ENCODE measurements around the gene OLFML2B. TPM values are rescaled to one million over a fixed set of nuclear protein-coding genes. Genes with fewer than 3 reads are reported as not detected.
"Not testable (repeated sequence)": the region's sequence is repeated elsewhere in the genome, so short reads cannot be mapped to it uniquely, and the experiment has no call there.

The OLFML2B gene
- 0.13 and 1.8 TPM in 2 replicates for total RNA-seq (2014; rRNA removed; shearing (Covaris generic))

DNA sequence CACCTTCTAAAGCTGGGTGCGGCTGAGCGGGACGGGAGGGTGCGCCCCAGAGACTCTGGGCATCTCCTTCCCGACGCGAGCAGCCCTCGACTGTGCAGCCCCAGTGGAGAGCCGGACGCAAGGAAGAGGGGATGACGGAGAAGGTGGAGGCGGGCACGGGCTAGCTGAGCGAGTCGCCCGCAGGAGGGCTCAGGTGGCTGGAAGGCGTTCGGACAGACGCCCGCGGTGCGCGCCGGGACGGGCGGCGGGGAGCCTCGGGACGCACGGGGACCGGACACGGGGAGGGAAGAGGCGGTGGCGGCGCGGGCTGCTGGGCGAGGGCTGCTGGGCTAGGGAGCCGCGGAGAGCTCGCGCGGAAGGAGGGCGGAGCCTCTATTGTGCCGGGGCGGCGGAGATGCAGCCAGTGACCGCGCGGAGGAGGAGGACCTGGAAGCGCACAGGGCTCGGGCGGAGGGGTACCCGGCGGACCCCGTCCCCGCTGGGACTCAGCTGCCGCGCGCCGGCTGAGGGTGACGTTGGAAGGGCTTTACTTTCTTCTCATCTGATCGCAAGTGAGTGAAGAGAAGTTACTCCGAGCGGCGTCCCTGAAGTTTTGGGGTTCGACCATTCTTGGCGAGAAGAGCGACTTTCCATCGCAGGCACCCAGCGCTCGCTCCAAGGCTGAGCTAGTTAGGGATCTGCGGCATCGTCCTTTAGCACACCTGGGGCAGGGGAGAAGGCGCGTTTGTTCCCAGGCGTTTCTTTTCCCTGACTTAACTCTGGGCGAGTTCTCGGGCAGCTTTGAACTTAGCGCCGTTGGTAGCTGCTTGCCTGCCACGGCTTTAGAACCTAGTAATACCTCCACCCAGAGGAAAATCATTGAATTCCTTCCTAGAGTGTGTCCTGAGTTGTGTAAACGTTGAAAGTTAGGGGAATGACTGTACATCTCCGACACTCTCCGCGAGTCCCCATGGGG is at the start of gene OLFML2B:
OLFML2B (minus strand) TSS at position 323 of the 955 bp plus-strand sequence. CDS start 439 bp downstream, outside the sequence.
- DNase-seq (ENCODE audit: low read depth in 1 of 2, low spot score in 2 of 2): peak; percentile 72 to 73
- H3K36me3 ChIP-seq: no peaks in the 10 kb centered on the region
- peak within 1 kb of the TSS; percentile 60 for H3K4me3 ChIP-seq
- H3K27me3 ChIP-seq (replicated peaks): no peaks in the 10 kb centered on the region
- H3K9me3 ChIP-seq (replicated peaks): no peaks in the 10 kb centered on the region
- peaks cover 17% of the 10 kb centered on the region for H3K4me1 ChIP-seq (replicated peaks)
- peak within 1 kb of the TSS; percentile 11; the same call in 1 of the 2 replicates for H3K27ac ChIP-seq

DNA sequence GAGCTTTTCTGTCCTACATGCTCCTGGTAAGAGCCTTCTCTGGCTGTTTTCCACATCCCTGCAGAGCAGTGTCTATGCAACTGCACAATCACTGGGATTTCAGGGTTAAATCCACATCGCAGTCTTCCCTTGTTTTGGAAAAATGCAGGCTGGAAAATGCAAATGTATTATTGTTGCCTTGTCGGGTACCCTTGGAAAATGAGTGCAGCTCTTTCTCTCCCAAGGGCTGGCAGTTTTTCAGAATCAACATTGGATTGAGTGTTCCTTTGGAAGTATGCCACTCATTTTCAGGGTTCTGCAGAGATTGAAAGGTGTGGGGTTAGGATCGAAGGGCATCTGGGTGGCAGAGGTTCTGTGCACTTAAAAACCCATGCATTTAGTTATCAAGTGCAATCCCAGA is 49.1 kb upstream of the OLFML2B start:
- Histone ChIP-seq H3K27ac (no peak overlapping the region), H3K4me1 (replicated peaks) (peaks cover 15% of the 10 kb centered on the region), H3K36me3 (0 out of 2 replicates have a peak, but pooled peaks cover 3% of the 10 kb centered on the region), H3K9me3 (replicated peaks) (peaks cover 19% of the 10 kb centered on the region), H3K4me3 (no peak overlapping the region), H3K27me3 (replicated peaks) (peaks cover 50% of the 10 kb centered on the region)
- no peak for DNase-seq (ENCODE audit: low read depth in 1 of 2, low spot score in 2 of 2)

DNA sequence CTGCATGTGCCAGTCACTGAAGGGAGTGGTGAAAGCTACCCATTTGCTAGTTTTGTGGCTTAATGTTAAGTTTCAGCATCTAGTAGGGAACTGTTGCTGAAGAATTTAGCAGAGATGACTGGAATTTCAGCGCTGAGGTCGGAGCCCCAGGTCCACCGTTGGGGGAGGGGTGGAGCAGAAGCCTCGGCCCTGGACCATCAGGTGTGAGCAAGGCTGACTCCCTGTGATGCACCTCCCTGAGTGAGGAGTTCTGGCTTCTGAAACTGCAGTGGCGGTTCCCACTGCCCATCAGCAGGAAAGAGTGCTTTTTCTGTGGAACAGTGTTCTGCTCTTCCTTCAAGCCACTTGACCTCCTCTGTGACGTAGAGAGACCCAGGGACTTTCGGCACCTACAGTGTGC is 47.2 kb upstream of the OLFML2B start:
- Histone ChIP-seq H3K4me1 (replicated peaks) (peaks cover 15% of the 10 kb centered on the region), H3K36me3 (0 out of 2 replicates have a peak, but pooled peaks cover 3% of the 10 kb centered on the region), H3K4me3 (no peak overlapping the region), H3K27ac (no peak overlapping the region), H3K27me3 (replicated peaks) (peaks cover 57% of the 10 kb centered on the region), H3K9me3 (replicated peaks) (peaks cover 19% of the 10 kb centered on the region)
- DNase-seq (ENCODE audit: low read depth in 1 of 2, low spot score in 2 of 2): no peak

DNA sequence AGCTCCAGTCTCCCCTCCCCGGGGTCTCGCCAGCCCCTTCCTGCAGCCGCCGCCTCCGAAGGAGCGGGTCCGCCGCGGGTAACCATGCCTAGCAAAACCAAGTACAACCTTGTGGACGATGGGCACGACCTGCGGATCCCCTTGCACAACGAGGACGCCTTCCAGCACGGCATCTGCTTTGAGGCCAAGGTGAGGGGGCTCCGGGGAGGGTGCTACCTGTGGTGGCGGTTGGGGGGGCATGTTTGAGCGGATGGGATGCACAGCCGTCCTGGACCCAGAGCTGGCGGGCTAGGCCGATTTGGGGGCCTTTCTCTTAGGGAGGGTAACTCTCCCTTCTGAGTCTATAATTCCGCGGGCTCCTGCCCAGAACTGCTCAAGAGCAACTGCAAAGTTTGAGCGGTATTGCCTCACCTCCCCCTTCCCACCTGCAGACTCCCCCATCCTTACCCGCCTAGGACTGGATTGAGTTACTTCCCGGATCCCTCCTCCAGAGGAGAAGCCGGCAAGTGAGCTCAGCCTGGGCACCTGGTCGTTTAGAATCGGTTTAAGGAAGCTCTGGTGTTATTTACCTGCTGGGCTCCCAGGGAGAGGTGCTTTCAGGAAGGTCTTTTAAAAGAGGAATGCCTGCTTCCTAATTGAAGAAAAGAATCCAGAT is 46.6 kb upstream of the OLFML2B start:
- Histone ChIP-seq H3K27ac (no peak overlapping the region), H3K4me3 (peak overlapping the region; percentile 78), H3K27me3 (replicated peaks) (peaks cover 59% of the 10 kb centered on the region), H3K4me1 (replicated peaks) (peaks cover 15% of the 10 kb centered on the region), H3K9me3 (replicated peaks) (peaks cover 18% of the 10 kb centered on the region), H3K36me3 (0 out of 2 replicates have a peak, but pooled peaks cover 3% of the 10 kb centered on the region)
- DNase-seq (ENCODE audit: low read depth in 1 of 2, low spot score in 2 of 2): no peak

DNA sequence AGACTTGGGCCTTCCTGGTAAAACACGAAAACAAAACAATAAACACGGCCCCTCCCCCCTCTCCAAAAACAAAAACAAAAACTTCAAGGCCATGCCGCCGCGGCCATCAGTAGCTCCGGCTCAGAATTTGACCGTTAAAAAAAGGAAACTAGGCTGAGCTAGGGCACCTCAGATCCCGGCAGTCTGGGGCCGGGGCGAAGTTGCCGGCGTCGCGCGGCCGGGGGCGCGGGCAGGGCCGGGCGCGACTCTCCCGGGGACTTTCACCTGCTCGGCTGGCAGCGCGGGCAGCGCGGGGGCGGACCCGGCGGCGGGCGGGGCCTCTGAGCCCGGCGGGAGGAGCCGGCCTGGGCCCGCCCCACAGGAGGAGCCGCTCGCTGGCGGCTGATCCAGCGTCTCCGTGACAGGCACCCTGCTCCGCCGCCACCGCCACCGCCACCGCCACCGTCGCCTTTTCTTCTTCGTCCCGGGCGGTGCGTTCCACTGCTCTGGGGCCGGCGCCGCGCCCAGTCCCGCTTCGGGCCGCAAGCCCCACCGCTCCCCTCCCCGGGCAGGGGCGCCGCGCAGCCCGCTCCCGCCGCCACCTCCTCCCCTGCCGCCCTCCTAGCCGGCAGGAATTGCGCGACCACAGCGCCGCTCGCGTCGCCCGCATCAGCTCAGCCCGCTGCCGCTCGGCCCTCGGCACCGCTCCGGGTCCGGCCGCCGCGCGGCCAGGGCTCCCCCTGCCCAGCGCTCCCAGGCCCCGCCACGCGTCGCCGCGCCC is 45.8 kb upstream of the OLFML2B start, which contains the start of gene NOS1AP:
NOS1AP (plus strand) TSS at position 358 of the 760 bp plus-strand sequence. CDS start 487 bp downstream, outside the sequence.
- Histone ChIP-seq H3K27me3 (replicated peaks) (peaks cover 62% of the 10 kb centered on the region), H3K27ac (no peak within 1 kb of the TSS), H3K36me3 (0 out of 2 replicates have a peak, but pooled peaks cover 3% of the 10 kb centered on the region), H3K4me3 (peak within 1 kb of the TSS; percentile 78), H3K4me1 (replicated peaks) (peaks cover 15% of the 10 kb centered on the region), H3K9me3 (replicated peaks) (peaks cover 11% of the 10 kb centered on the region)
- peak; percentile 58 to 62 for DNase-seq (ENCODE audit: low read depth in 1 of 2, low spot score in 2 of 2)

DNA sequence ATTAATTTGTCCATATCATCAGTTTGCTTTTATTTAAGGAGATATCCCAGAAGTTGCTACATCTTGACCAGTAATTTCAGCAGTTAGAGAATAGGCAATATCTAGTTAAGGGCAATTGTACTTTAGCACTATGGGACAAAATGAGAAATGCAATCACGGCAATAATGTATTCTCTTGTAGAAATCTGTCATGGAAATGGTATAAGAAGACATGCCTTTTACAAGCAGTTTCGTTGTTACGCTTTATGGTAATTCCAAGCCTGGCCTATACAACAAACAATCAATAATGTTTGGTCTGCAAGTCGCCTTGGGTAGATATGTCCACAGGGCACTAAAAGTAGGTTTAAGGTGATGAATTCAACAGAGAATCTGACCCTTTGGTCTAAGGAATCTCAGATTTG is 44.6 kb upstream of the OLFML2B start:
- no peak for DNase-seq (ENCODE audit: low read depth in 1 of 2, low spot score in 2 of 2)
- Histone ChIP-seq H3K36me3 (0 out of 2 replicates have a peak, but pooled peaks cover 3% of the 10 kb centered on the region), H3K4me1 (replicated peaks) (peaks cover 15% of the 10 kb centered on the region), H3K27ac (no peak overlapping the region), H3K4me3 (no peak overlapping the region), H3K9me3 (replicated peaks) (peaks cover 4% of the 10 kb centered on the region), H3K27me3 (replicated peaks) (peaks cover 63% of the 10 kb centered on the region)

DNA sequence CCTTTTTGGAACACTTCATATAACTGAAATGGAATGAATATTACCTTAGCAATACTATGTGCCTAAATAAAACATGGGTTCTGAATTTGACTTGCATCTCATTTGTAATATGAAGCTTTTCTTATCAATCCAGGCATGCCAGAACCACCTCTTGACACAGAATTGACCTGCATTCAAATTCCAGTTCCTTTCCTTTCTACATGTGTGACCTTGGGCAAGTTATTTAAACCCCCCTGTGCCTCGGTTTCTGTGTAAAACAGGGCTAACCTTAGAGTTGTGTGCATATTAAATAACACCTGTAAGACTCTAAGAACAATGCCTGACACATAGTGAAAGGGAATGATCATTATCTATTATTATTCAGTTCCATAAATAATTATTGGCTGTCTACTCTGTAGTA is 43.8 kb upstream of the OLFML2B start:
- no peak overlapping the region for H3K4me3 ChIP-seq
- DNase-seq (ENCODE audit: low read depth in 1 of 2, low spot score in 2 of 2): no peak
- 0 out of 2 replicates have a peak, but pooled peaks cover 3% of the 10 kb centered on the region for H3K36me3 ChIP-seq
- peaks cover 61% of the 10 kb centered on the region for H3K27me3 ChIP-seq (replicated peaks)
- peaks cover 15% of the 10 kb centered on the region for H3K4me1 ChIP-seq (replicated peaks)
- no peak overlapping the region for H3K27ac ChIP-seq
- H3K9me3 ChIP-seq (replicated peaks): peaks cover 4% of the 10 kb centered on the region

DNA sequence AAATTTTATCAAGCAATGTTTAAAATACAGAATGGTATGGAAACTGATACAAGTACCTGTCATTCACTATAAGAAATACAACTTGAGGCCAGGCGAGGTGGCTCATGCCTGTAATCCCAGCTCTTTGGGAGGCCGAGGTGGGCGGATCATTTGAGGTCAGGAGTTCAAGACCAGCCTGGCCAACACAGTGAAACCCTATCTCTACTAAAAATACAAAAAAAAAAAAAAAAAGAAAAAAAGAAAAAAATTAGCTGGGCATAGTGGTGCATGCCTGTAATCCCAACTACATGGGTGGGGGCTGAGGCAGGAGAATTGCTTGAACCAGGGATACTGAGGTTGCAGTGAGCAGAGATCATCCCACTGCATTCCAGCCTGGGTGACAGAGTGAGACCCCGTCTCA is 43.2 kb upstream of the OLFML2B start:
- not testable (repeated sequence) for DNase-seq (ENCODE audit: low read depth in 1 of 2, low spot score in 2 of 2); H3K27ac ChIP-seq; H3K4me3 ChIP-seq; H3K9me3 ChIP-seq (replicated peaks); H3K36me3 ChIP-seq
- H3K4me1 ChIP-seq (replicated peaks): peaks cover 15% of the 10 kb centered on the region
- H3K27me3 ChIP-seq (replicated peaks): peaks cover 58% of the 10 kb centered on the region

DNA sequence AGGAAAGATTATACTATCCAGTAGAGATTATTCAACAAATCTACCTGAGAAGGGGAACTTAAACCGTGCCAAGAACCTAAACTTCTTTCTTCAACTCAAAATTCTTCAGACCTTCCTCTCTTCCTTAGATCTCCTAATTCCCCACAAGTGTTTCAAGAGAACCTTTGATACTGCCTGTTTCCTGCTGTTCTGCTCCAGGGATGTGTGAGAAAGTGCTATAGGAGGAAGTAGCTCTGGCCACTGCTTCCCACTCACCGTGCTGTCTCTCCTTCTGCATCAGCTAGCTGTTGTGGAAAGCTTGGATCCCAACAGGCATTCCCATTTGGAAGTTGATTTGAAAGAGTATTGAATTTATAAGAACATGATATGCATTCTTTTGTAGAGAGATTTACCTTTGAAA is 41.3 kb upstream of the OLFML2B start:
- Histone ChIP-seq H3K4me3 (no peak overlapping the region), H3K4me1 (replicated peaks) (peaks cover 11% of the 10 kb centered on the region), H3K36me3 (0 out of 2 replicates have a peak, but pooled peaks cover 3% of the 10 kb centered on the region), H3K27ac (no peak overlapping the region), H3K27me3 (replicated peaks) (peaks cover 44% of the 10 kb centered on the region), H3K9me3 (replicated peaks) (peaks cover 4% of the 10 kb centered on the region)
- no peak for DNase-seq (ENCODE audit: low read depth in 1 of 2, low spot score in 2 of 2)

DNA sequence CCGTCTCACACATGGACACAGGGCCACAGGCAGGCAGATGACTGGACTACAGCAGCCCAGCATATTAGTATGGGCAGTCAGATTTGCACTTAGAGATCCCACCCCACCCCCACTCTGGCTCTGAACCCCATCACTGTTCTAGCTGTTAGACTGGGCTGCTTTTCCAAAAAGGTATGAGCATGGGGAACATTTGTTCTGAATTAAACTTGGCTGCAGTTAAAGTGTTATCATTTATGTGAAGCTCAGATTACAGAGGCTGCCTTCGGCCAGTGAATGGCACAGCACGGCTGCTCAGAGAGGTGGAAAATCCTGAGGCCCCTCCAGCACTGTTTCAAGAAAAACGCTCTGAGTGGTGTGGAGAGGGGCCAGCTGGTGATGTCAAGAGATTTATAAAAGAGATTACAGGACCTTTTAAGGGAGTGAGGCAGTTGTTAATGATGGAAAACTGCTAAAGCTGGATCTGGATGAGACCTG is 38.9 kb upstream of the OLFML2B start:
- no peak for DNase-seq (ENCODE audit: low read depth in 1 of 2, low spot score in 2 of 2)
- no peak overlapping the region for H3K27ac ChIP-seq
- H3K27me3 ChIP-seq (replicated peaks): peaks cover 25% of the 10 kb centered on the region; the same call in 1 of the 2 replicates
- no peaks in the 10 kb centered on the region for H3K36me3 ChIP-seq
- no peak overlapping the region for H3K4me3 ChIP-seq
- H3K4me1 ChIP-seq (replicated peaks): no peaks in the 10 kb centered on the region
- H3K9me3 ChIP-seq (replicated peaks): no peaks in the 10 kb centered on the region

DNA sequence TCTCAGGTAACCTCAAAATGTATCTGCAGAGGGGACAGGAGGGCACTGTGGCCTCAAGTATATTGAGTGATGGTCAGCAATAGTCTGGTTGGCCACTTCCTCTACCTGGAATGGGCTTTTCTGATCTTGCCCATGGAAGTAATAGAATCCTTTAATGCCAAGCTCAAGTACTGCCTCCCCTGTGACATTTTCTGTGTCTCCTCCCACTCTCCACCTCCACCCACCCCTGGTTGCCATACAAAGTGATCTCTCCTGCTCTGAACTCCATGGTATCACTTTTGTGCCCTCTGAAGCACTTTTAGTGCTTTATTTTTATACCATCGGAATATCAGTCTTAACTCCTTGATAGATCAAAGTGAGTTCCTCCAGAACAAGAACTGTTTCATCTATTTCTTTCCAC is 36.6 kb upstream of the OLFML2B start:
- H3K27ac ChIP-seq: no peak overlapping the region
- H3K4me1 ChIP-seq (replicated peaks): peaks cover 1% of the 10 kb centered on the region
- no peaks in the 10 kb centered on the region for H3K36me3 ChIP-seq
- H3K4me3 ChIP-seq: no peak overlapping the region
- H3K9me3 ChIP-seq (replicated peaks): no peaks in the 10 kb centered on the region
- H3K27me3 ChIP-seq (replicated peaks): peaks cover 19% of the 10 kb centered on the region; the same call in 1 of the 2 replicates
- DNase-seq (ENCODE audit: low read depth in 1 of 2, low spot score in 2 of 2): no peak

DNA sequence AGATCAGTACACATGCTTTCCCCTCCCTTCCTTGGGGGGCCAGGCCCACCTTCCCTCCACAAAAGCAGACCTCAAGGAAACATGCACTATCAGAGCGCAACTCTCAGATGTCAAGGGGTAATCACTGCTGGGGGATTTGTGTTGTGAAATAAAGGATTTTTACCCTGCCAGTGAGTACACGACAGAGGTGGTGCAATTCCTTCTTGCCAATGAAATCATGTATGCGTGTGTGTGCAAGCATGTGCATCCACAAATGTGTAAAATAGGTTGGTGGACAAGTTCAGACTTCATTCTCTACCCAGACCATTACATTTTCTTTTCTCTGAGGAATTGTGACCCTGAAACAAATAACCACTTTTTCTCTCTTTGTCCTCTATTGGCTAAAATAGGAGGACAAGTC is 36.1 kb upstream of the OLFML2B start:
- H3K27ac ChIP-seq: no peak overlapping the region
- H3K4me1 ChIP-seq (replicated peaks): peaks cover 7% of the 10 kb centered on the region
- peaks cover 15% of the 10 kb centered on the region; the same call in 1 of the 2 replicates for H3K27me3 ChIP-seq (replicated peaks)
- no peak for DNase-seq (ENCODE audit: low read depth in 1 of 2, low spot score in 2 of 2)
- no peaks in the 10 kb centered on the region for H3K36me3 ChIP-seq
- no peaks in the 10 kb centered on the region for H3K9me3 ChIP-seq (replicated peaks)
- H3K4me3 ChIP-seq: no peak overlapping the region

DNA sequence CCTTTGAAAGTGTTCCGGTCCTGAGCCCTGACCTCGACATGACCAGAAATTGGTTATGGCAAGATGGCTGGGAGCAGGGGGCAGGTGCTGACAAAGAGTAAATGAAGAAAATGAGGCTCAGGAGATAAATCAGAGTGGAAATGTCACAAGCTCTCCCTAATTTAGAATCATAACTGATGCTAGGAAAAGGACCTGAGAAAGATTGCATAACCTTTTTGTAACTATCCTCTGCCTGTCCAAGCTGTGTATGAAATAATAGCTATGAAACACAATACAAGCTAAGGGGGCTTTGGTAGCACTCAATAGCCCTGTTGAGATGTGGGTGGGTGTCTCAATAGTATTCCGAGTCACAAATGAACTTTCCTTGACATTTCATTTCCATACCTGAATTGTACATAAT is 32.9 kb upstream of the OLFML2B start:
- no peak for DNase-seq (ENCODE audit: low read depth in 1 of 2, low spot score in 2 of 2)
- no peaks in the 10 kb centered on the region for H3K36me3 ChIP-seq
- no peak overlapping the region for H3K27ac ChIP-seq

More for the DNA sequence above, 32.9 kb upstream of the OLFML2B start:
- no peak overlapping the region for H3K4me3 ChIP-seq
- H3K9me3 ChIP-seq (replicated peaks): peaks cover 5% of the 10 kb centered on the region; the same call in 1 of the 2 replicates
- peaks cover 11% of the 10 kb centered on the region for H3K4me1 ChIP-seq (replicated peaks)
- H3K27me3 ChIP-seq (replicated peaks): 0 out of 2 replicates have a peak, but pooled peaks cover 4% of the 10 kb centered on the region
